Mucosa of descending colon (tissue), 3 donors: ENCODE results near the gene KCNB1. TPM values are rescaled to one million over a fixed set of nuclear protein-coding genes. Genes with fewer than 3 reads are reported as not detected.

Source experiments
- ATAC-seq: fragments of 200-7000 bp; cut with Tn5 transposase; one replicate; pipeline ENCODE4 v1.9.1; 2020; ENCODE audit warnings: mild to moderate bottlenecking, moderate library complexity
- DNase-seq, 3 donors: peaks; one replicate each; pipeline ENCODE4 v3.0.0-alpha.2; 2020
- H3K36me3 ChIP-seq: fragments of 200-600 bp; one replicate; pipeline ENCODE4 v1.8.0; 2021; ENCODE audit warnings: low read depth, mild to moderate bottlenecking
- H3K4me1 ChIP-seq: fragments of 200-600 bp; one replicate; pipeline ENCODE4 v1.8.0; 2021; ENCODE audit warnings: low read depth, mild to moderate bottlenecking
- H3K4me3 ChIP-seq: fragments of 200-600 bp; one replicate; pipeline ENCODE4 v1.8.0; 2021; ENCODE audit warnings: mild to moderate bottlenecking
- H3K9me3 ChIP-seq: fragments of 200-600 bp; one replicate; pipeline ENCODE4 v1.8.0; 2021; ENCODE audit warnings: mild to moderate bottlenecking
- CTCF ChIP-seq: fragments of 200-600 bp; IDR thresholded peaks from one replicate; pipeline ENCODE4 v1.8.0; 2022; ENCODE audit warnings: antibody characterized with exemption, mild to moderate bottlenecking
- intact Hi-C, 2 donors: fragments of 100-400 bp; cut with DNase I in 1 of 2; cut with micrococcal nuclease in 1 of 2; formaldehyde crosslinking; loops; one replicate each; pipeline versions ENCODE4 v1.11.0 to v1.11.1; 2022; cut with DNase I, micrococcal nuclease
- total RNA-seq, 3 donors: library from RNA; stranded (reverse); fragmentation: NEBNext Ultra II Directional in 2 of 3; extraction: Animal tissue kit (Norgen Biotek cat#: 25700) in 2 of 3; gene quantifications; one replicate each; pipeline versions ENCODE4 v1.2.1 to v1.2.4, GENCODE V29; 2021 to 2023
- donor health status: DM: no; HTN: no; CAD: no; lungs with moderate emphysema.
- donor health status: DM: no; HTN: no; CAD: no.
- donor health status: DM: no; HTN: yes; CAD: no.

Gene KCNB1
- total RNA-seq, 3 donors from 2014 or later = 0.46 to 14.6 (median 2.3) TPM

GRCh38 chr20:49478754-49479689, 3.4 kb downstream of the KCNB1 start:
- Histone ChIP-seq H3K4me3 (no peak overlapping the region), H3K36me3 (no peaks in the 10 kb centered on the region), H3K9me3 (no peaks in the 10 kb centered on the region), H3K4me1 (peaks cover 2% of the 10 kb centered on the region)
- no peak for TF ChIP-seq CTCF
- intact Hi-C loops = no loop called here
- DNase-seq (no peak), ATAC-seq (no peak)

GRCh38 chr20:49478266-49478665, 4.2 kb downstream of the KCNB1 start:
- ATAC-seq (no peak), DNase-seq (no peak)
- no peak for TF ChIP-seq CTCF
- Histone ChIP-seq H3K4me3 (no peak overlapping the region), H3K4me1 (no peaks in the 10 kb centered on the region), H3K36me3 (no peaks in the 10 kb centered on the region), H3K9me3 (no peaks in the 10 kb centered on the region)
- intact Hi-C loops = no loop called here

GRCh38 chr20:49477200-49477599, 5.3 kb downstream of the KCNB1 start:
- Histone ChIP-seq H3K4me1 (no peaks in the 10 kb centered on the region), H3K9me3 (no peaks in the 10 kb centered on the region), H3K36me3 (no peaks in the 10 kb centered on the region), H3K4me3 (no peak overlapping the region)
- no peak for TF ChIP-seq CTCF
- no peak for ATAC-seq
- no peak for DNase-seq
- intact Hi-C loops = no loop called here

GRCh38 chr20:49476016-49476355, 6.5 kb downstream of the KCNB1 start:
- no peak for ATAC-seq
- intact Hi-C loops = no loop called here
- TF ChIP-seq CTCF = no peak
- no peak for DNase-seq
- Histone ChIP-seq H3K36me3 (no peaks in the 10 kb centered on the region), H3K4me3 (no peak overlapping the region), H3K9me3 (no peaks in the 10 kb centered on the region), H3K4me1 (no peaks in the 10 kb centered on the region)

- no peak for ATAC-seq
- H3K4me1 ChIP-seq = no peaks in the 10 kb centered on the region
- TF ChIP-seq CTCF = no peak
- DNase-seq = no peak
- no peak overlapping the region for H3K4me3 ChIP-seq
- H3K36me3 ChIP-seq = no peaks in the 10 kb centered on the region
- intact Hi-C loops = no loop called here
- H3K9me3 ChIP-seq = no peaks in the 10 kb centered on the region
These were observed 7.0 kb downstream of the KCNB1 start for GRCh38 chr20:49475292-49476015.
